SU-DHL-6 (cell line): ENCODE results near the gene AKTIP.

Experiments used
- H2AFZ ChIP-seq: fragments of 200-600 bp; sonication (generic); 2 replicates; pipeline ENCODE4 v1.6.1; 2014; ENCODE audit warnings: low read depth, mild to moderate bottlenecking, moderate library complexity, mixed read lengths, antibody characterized with exemption, low read length; ENCODE audit not compliant: severe bottlenecking
- H3F3A ChIP-seq: fragments of 200-600 bp; shearing (Covaris generic); 2 replicates; pipeline ENCODE4 v1.6.0; 2016; ENCODE audit warnings: antibody characterized with exemption, mild to moderate bottlenecking; ENCODE audit not compliant: insufficient read depth
- H3K27ac ChIP-seq: fragments of 200-600 bp; sonication (generic); 2 replicates; pipeline ENCODE4 v1.5.1; 2016; ENCODE audit warnings: low read depth, mild to moderate bottlenecking, low read length, moderate library complexity, mixed read lengths
- H3K27me3 ChIP-seq: fragments of 200-600 bp; sonication (generic), shearing (Covaris generic); 2 replicates; pipeline ENCODE4 v1.6.0; 2014; ENCODE audit warnings: mild to moderate bottlenecking, low read length
- H3K36me3 ChIP-seq: fragments of 200-600 bp; sonication (generic); 2 replicates; pipeline ENCODE4 v1.6.1; 2014; ENCODE audit warnings: mild to moderate bottlenecking, low read length, mixed read lengths
- H3K4me2 ChIP-seq: fragments of 300-600, 200-600 bp; shearing (Covaris generic), sonication (generic); 2 replicates; pipeline ENCODE4 v1.6.0; 2014; ENCODE audit warnings: low read length, low read depth, mild to moderate bottlenecking; ENCODE audit not compliant: poor library complexity, severe bottlenecking
- H3K4me3 ChIP-seq: fragments of 200-600 bp; sonication (generic); 2 replicates; pipeline ENCODE4 v1.5.1; 2014; ENCODE audit warnings: antibody characterized with exemption, low read length, mild to moderate bottlenecking, mixed read lengths; ENCODE audit not compliant: insufficient read depth, poor library complexity, severe bottlenecking
- H3K79me2 ChIP-seq: fragments of 200-600 bp; sonication (generic); 2 replicates; pipeline ENCODE4 v1.6.1; 2014; ENCODE audit warnings: mild to moderate bottlenecking, low read length, moderate library complexity; ENCODE audit not compliant: insufficient read depth
- H3K9ac ChIP-seq: fragments of 200-600 bp; sonication (generic); 2 replicates; pipeline ENCODE4 v1.7.0; 2014; ENCODE audit warnings: mild to moderate bottlenecking, low read length
- H3K9me2 ChIP-seq: fragments of 200-600 bp; sonication (generic); replicated peaks from 2 replicates; pipeline ENCODE4 v1.6.1; 2014; ENCODE audit warnings: low read length; ENCODE audit not compliant: insufficient read depth
- H3K9me3 ChIP-seq: fragments of 200-600 bp; sonication (generic); 2 replicates; pipeline ENCODE4 v1.6.1; 2014; ENCODE audit warnings: low read length, mixed read lengths; ENCODE audit not compliant: insufficient read depth
- H4K20me1 ChIP-seq: fragments of 200-600 bp; sonication (generic); 2 replicates; pipeline ENCODE4 v1.6.1; 2014; ENCODE audit warnings: low read depth, mild to moderate bottlenecking, antibody characterized with exemption, low read length, moderate library complexity, mixed read lengths
- CTCF ChIP-seq: fragments of 200-600 bp; sonication (generic); IDR thresholded peaks from one replicate; pipeline ENCODE4 v1.5.1; 2017; ENCODE audit warnings: antibody characterized with exemption, mild to moderate bottlenecking, low read length, moderate library complexity; ENCODE audit not compliant: insufficient read depth, poor library complexity, severe bottlenecking
- EZH2phosphoT487 ChIP-seq: fragments of 200-600 bp; sonication (generic), shearing (Covaris generic); conservative IDR thresholded peaks from 2 replicates; pipeline ENCODE4 v1.6.1; 2018; ENCODE audit warnings: mild to moderate bottlenecking, antibody characterized with exemption, low read length, moderate library complexity, mixed read lengths

The AKTIP gene

GRCh38 chr16:53509906-53510703 lies 7.1 kb upstream of the AKTIP start:
- Histone ChIP-seq H3F3A (no peaks in the 10 kb centered on the region), H2AFZ (peak overlapping the region; percentile 82), H4K20me1 (no peaks in the 10 kb centered on the region), H3K27ac (no peak overlapping the region), H3K9ac (no peak overlapping the region), H3K9me3 (no peaks in the 10 kb centered on the region), H3K4me2 (peak overlapping the region; percentile 37), H3K79me2 (no peaks in the 10 kb centered on the region), H3K36me3 (no peaks in the 10 kb centered on the region), H3K4me3 (no peak overlapping the region), H3K9me2 (no peaks in the 10 kb centered on the region), H3K27me3 (no peaks in the 10 kb centered on the region)
- TF ChIP-seq EZH2phosphoT487 (no peak), CTCF (peak; percentile 88)

- Histone ChIP-seq H4K20me1 (no peaks in the 10 kb centered on the region), H3F3A (no peaks in the 10 kb centered on the region), H3K36me3 (no peaks in the 10 kb centered on the region), H3K27me3 (no peaks in the 10 kb centered on the region), H3K9me3 (no peaks in the 10 kb centered on the region), H2AFZ (no peak overlapping the region), H3K9me2 (no peaks in the 10 kb centered on the region), H3K79me2 (no peaks in the 10 kb centered on the region), H3K27ac (no peak overlapping the region), H3K4me2 (no peak overlapping the region), H3K9ac (no peak overlapping the region), H3K4me3 (no peak overlapping the region)
- no peak for TF ChIP-seq CTCF
- TF ChIP-seq EZH2phosphoT487, result no peak
Observed at GRCh38 chr16:53507464-53508179, 4.6 kb upstream of the AKTIP start.

- Histone ChIP-seq H3K4me2 (no peak overlapping the region), H3K9me3 (no peaks in the 10 kb centered on the region), H3K4me3 (no peak overlapping the region), H3K9ac (no peak overlapping the region), H3F3A (no peaks in the 10 kb centered on the region), H3K79me2 (no peaks in the 10 kb centered on the region), H2AFZ (no peak overlapping the region), H3K9me2 (no peaks in the 10 kb centered on the region), H3K27me3 (no peaks in the 10 kb centered on the region), H3K36me3 (no peaks in the 10 kb centered on the region), H4K20me1 (no peaks in the 10 kb centered on the region), H3K27ac (no peak overlapping the region)
- TF ChIP-seq EZH2phosphoT487 (no peak), CTCF (no peak)
Observed at GRCh38 chr16:53506254-53506653, 3.2 kb upstream of the AKTIP start.
